Tibial nerve (tissue), 4 donors: ENCODE measurements around the gene ADAMTS2. TPM values are rescaled to one million over a fixed set of nuclear protein-coding genes. Genes with fewer than 3 reads are reported as not detected.

Experiments used
- DNase-seq, 2 donors: peaks; one replicate each; pipeline ENCODE4 v3.0.0-alpha.2; 2019; ENCODE audit warnings: low spot score in 2 of 2
- H3K27ac ChIP-seq, 4 donors: fragments of 200-600 bp; sonication (generic) in 3 of 4; one replicate each; pipeline ENCODE4 v1.5.1; 2017 to 2019; ENCODE audit warnings: mild to moderate bottlenecking in 1 of 4
- H3K27me3 ChIP-seq, 2 donors: fragments of 200-600 bp; sonication (generic) in 1 of 2; one replicate each; pipeline versions ENCODE4 v1.5.1 to v1.6.0; 2017 to 2019
- H3K36me3 ChIP-seq, 3 donors: fragments of 200-600 bp; sonication (generic); one replicate each; pipeline ENCODE4 v1.5.1; 2018 to 2019
- H3K4me1 ChIP-seq, 4 donors: fragments of 200-600 bp; sonication (generic) in 3 of 4; one replicate each; pipeline ENCODE4 v1.5.1; 2017 to 2019
- H3K4me3 ChIP-seq, 4 donors: fragments of 200-600 bp; sonication (generic) in 3 of 4; one replicate each; pipeline ENCODE4 v1.5.1; 2017 to 2019; ENCODE audit warnings: mild to moderate bottlenecking in 1 of 4, moderate library complexity in 1 of 4
- H3K9me3 ChIP-seq, 4 donors: fragments of 200-600 bp; sonication (generic) in 3 of 4; one replicate each; pipeline ENCODE4 v1.5.1; 2017 to 2019
- CTCF ChIP-seq, 5 experiments: fragments of 200-600 bp in 3 of 5; fragments of 450-650 bp in 2 of 5; sonication (generic) in 3 of 5; IDR thresholded peaks; one replicate each; pipeline ENCODE4 v1.5.1; 2016 to 2019; ENCODE audit warnings: antibody characterized with exemption in 5 of 5, mild to moderate bottlenecking in 3 of 5, moderate library complexity in 2 of 5
- EP300 ChIP-seq, 2 donors: sonication (generic); formaldehyde crosslinking; IDR thresholded peaks; one replicate each; pipeline ENCODE4 v1.6.1; 2017; ENCODE audit warnings: antibody characterized with exemption in 2 of 2, mild to moderate bottlenecking in 1 of 2
- POLR2A ChIP-seq, 2 donors: fragments of 450-650 bp; IDR thresholded peaks; one replicate each; pipeline ENCODE4 v1.6.1; 2017; ENCODE audit warnings: antibody characterized with exemption in 2 of 2, mild to moderate bottlenecking in 2 of 2, moderate library complexity in 2 of 2
- WGBS, 2 donors: methylation state at CpG; one replicate each; pipeline ENCODE4 v1.1.5; 2018; 5-methylcytosine and 5-hydroxymethylcytosine counted together
- total RNA-seq, 4 donors: library from RNA; depleted of rRNA; stranded (reverse); fragments of >200 nt; gene quantifications; one replicate each; pipeline ENCODE4 v1.1.0, GENCODE V29; 2016

Gene ADAMTS2
- total RNA-seq, 4 donors from 2014 or later = 23.2 to 58.8 (median 47.2) TPM

GRCh38 chr5:179260324-179261070 lies 84.8 kb downstream of the ADAMTS2 start:
- WGBS, 2 donors = 91 to 92% methylated on average over 27 of the region's 27 CpGs
- H3K4me3 ChIP-seq = no peak overlapping the region
- no peak overlapping the region for H3K27ac ChIP-seq
- no peaks in the 10 kb centered on the region for H3K36me3 ChIP-seq
- no peaks in the 10 kb centered on the region for H3K9me3 ChIP-seq
- no peaks in the 10 kb centered on the region for H3K27me3 ChIP-seq
- TF ChIP-seq CTCF (IDR thresholded peaks at IDR 0.05) (no peak), POLR2A (IDR thresholded peaks at IDR 0.05) (no peak), EP300 (IDR thresholded peaks at IDR 0.05) (no peak)
- H3K4me1 ChIP-seq = peaks cover 0 to 59% (median 11%) of the 10 kb centered on the region in 4 donors
- no peak for DNase-seq

- TF ChIP-seq CTCF (IDR thresholded peaks at IDR 0.05) = no peak
- TF ChIP-seq POLR2A (IDR thresholded peaks at IDR 0.05) = no peak
- TF ChIP-seq EP300 (IDR thresholded peaks at IDR 0.05) = no peak
- H3K36me3 ChIP-seq = no peaks in the 10 kb centered on the region
- peaks cover 0 to 53% (median 5%) of the 10 kb centered on the region in 4 donors for H3K4me1 ChIP-seq
- no peak overlapping the region for H3K4me3 ChIP-seq
- H3K9me3 ChIP-seq = no peaks in the 10 kb centered on the region
- 89 to 93% methylated on average over 13 of the region's 13 CpGs for WGBS, 2 donors
- H3K27ac ChIP-seq = no peak overlapping the region
- no peaks in the 10 kb centered on the region for H3K27me3 ChIP-seq
- DNase-seq = no peak
These were observed 85.4 kb downstream of the ADAMTS2 start for GRCh38 chr5:179259731-179260323.

GRCh38 chr5:179258922-179259730 lies 86.1 kb downstream of the ADAMTS2 start:
- Histone ChIP-seq H3K27ac (peak overlapping the region in 1 of 4 donors; percentile 83), H3K27me3 (no peaks in the 10 kb centered on the region), H3K4me1 (peaks cover 0 to 46% (median 3%) of the 10 kb centered on the region in 4 donors), H3K9me3 (no peaks in the 10 kb centered on the region), H3K36me3 (no peaks in the 10 kb centered on the region), H3K4me3 (no peak overlapping the region)
- no peak for DNase-seq
- TF ChIP-seq EP300 (IDR thresholded peaks at IDR 0.05) (no peak), CTCF (IDR thresholded peaks at IDR 0.05) (no peak), POLR2A (IDR thresholded peaks at IDR 0.05) (no peak)
- 74 to 77% methylated on average over 24 to 26 of the region's 26 CpGs for WGBS, 2 donors

- DNase-seq = no peak
- TF ChIP-seq EP300 (IDR thresholded peaks at IDR 0.05) (no peak), CTCF (IDR thresholded peaks at IDR 0.05) (no peak), POLR2A (IDR thresholded peaks at IDR 0.05) (no peak)
- peak overlapping the region in 3 of 4 donors; percentile 56 to 83 (median 82) for H3K27ac ChIP-seq
- peaks cover 0 to 42% (median 3%) of the 10 kb centered on the region in 4 donors for H3K4me1 ChIP-seq
- H3K4me3 ChIP-seq = no peak overlapping the region
- H3K36me3 ChIP-seq = no peaks in the 10 kb centered on the region
- H3K27me3 ChIP-seq = no peaks in the 10 kb centered on the region
- 71 to 77% methylated on average over 19 to 23 of the region's 23 CpGs for WGBS, 2 donors
- no peaks in the 10 kb centered on the region for H3K9me3 ChIP-seq
These were observed 87.0 kb downstream of the ADAMTS2 start for GRCh38 chr5:179258001-179258921.
